ENCODE measurements around the gene AGBL1. TPM values are rescaled to one million over a fixed set of nuclear protein-coding genes. Genes with fewer than 3 reads are reported as not detected.

The AGBL1 gene
- total RNA-seq, 1 experiment from 2014 or later, result not detected

- no peaks in the 10 kb centered on the region for H3K36me3 ChIP-seq (ENCODE audit: control insufficient read depth, insufficient read depth, low read length)
- POLR2A ChIA-PET, result no interaction called here
- CTCF ChIA-PET, result no interaction called here
- DNase-seq, result no peak
- no peak for TF ChIP-seq CTCF (IDR thresholded peaks at IDR 0.05; ENCODE audit: insufficient read depth in 1 of 2, low read depth in 1 of 2, low read length in 1 of 2, severe bottlenecking in 1 of 2, unreplicated experiment in 1 of 2)
- Mint-ChIP-seq H3K36me3 (ENCODE audit: insufficient read depth, unreplicated experiment) (no peaks in the 10 kb centered on the region), H3K27ac (ENCODE audit: unreplicated experiment) (no peak overlapping the region), H3K27me3 (ENCODE audit: insufficient read depth, unreplicated experiment) (peaks cover 4% of the 10 kb centered on the region), H3K4me3 (ENCODE audit: unreplicated experiment) (no peak overlapping the region), H3K4me1 (ENCODE audit: low read depth, unreplicated experiment) (no peaks in the 10 kb centered on the region), H3K9me3 (ENCODE audit: unreplicated experiment) (no peaks in the 10 kb centered on the region)
- H3K4me1 ChIP-seq, result no peaks in the 10 kb centered on the region
- H3K27me3 ChIP-seq (replicated peaks; ENCODE audit: control insufficient read depth, insufficient read depth, low read length), result no peaks in the 10 kb centered on the region
- BruUV-seq (replicated peaks), result no TSS peak
- H3K9me3 ChIP-seq, result no peaks in the 10 kb centered on the region
- intact Hi-C loops (cut with micrococcal nuclease; ENCODE audit: unreplicated experiment), result no loop called here
- no peak overlapping the region for H3K4me3 ChIP-seq (ENCODE audit: low read depth, low read length)
Observed at GRCh38 chr15:86588413-86588812, 508.7 kb downstream of the AGBL1 start.

- Histone ChIP-seq H3K9me3 (no peaks in the 10 kb centered on the region), H3K27me3 (replicated peaks; ENCODE audit: control insufficient read depth, insufficient read depth, low read length) (no peaks in the 10 kb centered on the region), H3K4me3 (ENCODE audit: low read depth, low read length) (no peak overlapping the region), H3K36me3 (ENCODE audit: control insufficient read depth, insufficient read depth, low read length) (no peaks in the 10 kb centered on the region), H3K4me1 (no peaks in the 10 kb centered on the region)
- no peak overlapping the region for H3K4me3 Mint-ChIP-seq (ENCODE audit: unreplicated experiment)
- ChIA-PET CTCF (no interaction called here), POLR2A (no interaction called here)
- H3K4me1 Mint-ChIP-seq (ENCODE audit: low read depth, unreplicated experiment), result no peaks in the 10 kb centered on the region
- no TSS peak for BruUV-seq (replicated peaks)
- H3K9me3 Mint-ChIP-seq (ENCODE audit: unreplicated experiment), result peaks cover 7% of the 10 kb centered on the region
- no peak for DNase-seq
- H3K36me3 Mint-ChIP-seq (ENCODE audit: insufficient read depth, unreplicated experiment), result no peaks in the 10 kb centered on the region
- TF ChIP-seq CTCF (IDR thresholded peaks at IDR 0.05; ENCODE audit: insufficient read depth in 1 of 2, low read depth in 1 of 2, low read length in 1 of 2, severe bottlenecking in 1 of 2, unreplicated experiment in 1 of 2), result no peak
- no peak overlapping the region for H3K27ac Mint-ChIP-seq (ENCODE audit: unreplicated experiment)
- intact Hi-C loops (cut with micrococcal nuclease; ENCODE audit: unreplicated experiment), result no loop called here
- peaks cover 4% of the 10 kb centered on the region for H3K27me3 Mint-ChIP-seq (ENCODE audit: insufficient read depth, unreplicated experiment)
Observed at GRCh38 chr15:86590461-86590860, 510.8 kb downstream of the AGBL1 start.

DNA sequence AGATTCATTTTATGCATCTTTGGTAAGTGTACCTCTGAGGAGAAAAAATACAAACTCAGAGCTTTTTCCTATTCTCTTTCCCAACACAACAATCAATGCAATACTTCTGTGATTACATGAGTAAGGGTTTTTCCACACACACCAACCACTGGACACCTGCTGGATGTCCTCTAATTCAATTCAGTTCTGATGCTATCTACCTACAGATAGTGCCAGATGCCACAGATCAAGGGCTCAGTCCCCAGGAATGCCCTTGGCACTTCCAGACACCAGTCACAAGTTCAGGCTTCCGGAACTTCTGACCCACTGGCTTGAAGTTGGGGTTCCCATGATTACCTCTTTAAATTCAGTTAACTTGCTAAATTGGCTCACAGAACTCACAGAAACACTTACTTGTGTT lies 511.5 kb downstream of the AGBL1 start:
- intact Hi-C loops (cut with micrococcal nuclease; ENCODE audit: unreplicated experiment), result no loop called here
- POLR2A ChIA-PET, result no interaction called here
- no peak for TF ChIP-seq CTCF (IDR thresholded peaks at IDR 0.05; ENCODE audit: insufficient read depth in 1 of 2, low read depth in 1 of 2, low read length in 1 of 2, severe bottlenecking in 1 of 2, unreplicated experiment in 1 of 2)
- H3K27ac Mint-ChIP-seq (ENCODE audit: unreplicated experiment), result no peak overlapping the region
- no peaks in the 10 kb centered on the region for H3K4me1 Mint-ChIP-seq (ENCODE audit: low read depth, unreplicated experiment)
- Histone ChIP-seq H3K4me3 (ENCODE audit: low read depth, low read length) (no peak overlapping the region), H3K36me3 (ENCODE audit: control insufficient read depth, insufficient read depth, low read length) (no peaks in the 10 kb centered on the region), H3K4me1 (no peaks in the 10 kb centered on the region), H3K9me3 (no peaks in the 10 kb centered on the region), H3K27me3 (replicated peaks; ENCODE audit: control insufficient read depth, insufficient read depth, low read length) (no peaks in the 10 kb centered on the region)
- no peak overlapping the region for H3K4me3 Mint-ChIP-seq (ENCODE audit: unreplicated experiment)
- no peak for DNase-seq
- H3K9me3 Mint-ChIP-seq (ENCODE audit: unreplicated experiment), result peaks cover 14% of the 10 kb centered on the region
- H3K27me3 Mint-ChIP-seq (ENCODE audit: insufficient read depth, unreplicated experiment), result peaks cover 4% of the 10 kb centered on the region
- CTCF ChIA-PET, result no interaction called here
- BruUV-seq (replicated peaks), result no TSS peak
- H3K36me3 Mint-ChIP-seq (ENCODE audit: insufficient read depth, unreplicated experiment), result no peaks in the 10 kb centered on the region
